Cardiac ventricle fibroblast (primary cell): ENCODE results near the gene SLC7A4. TPM values are rescaled to one million over a fixed set of nuclear protein-coding genes. Genes with fewer than 3 reads are reported as not detected.

ENCODE experiments used
- total RNA-seq: library from RNA; depleted of rRNA; stranded (reverse); fragments of >200 nt; gene quantifications from 2 replicates; pipeline ENCODE4 v1.2.3, GENCODE V29; 2015

Gene SLC7A4, protein sequence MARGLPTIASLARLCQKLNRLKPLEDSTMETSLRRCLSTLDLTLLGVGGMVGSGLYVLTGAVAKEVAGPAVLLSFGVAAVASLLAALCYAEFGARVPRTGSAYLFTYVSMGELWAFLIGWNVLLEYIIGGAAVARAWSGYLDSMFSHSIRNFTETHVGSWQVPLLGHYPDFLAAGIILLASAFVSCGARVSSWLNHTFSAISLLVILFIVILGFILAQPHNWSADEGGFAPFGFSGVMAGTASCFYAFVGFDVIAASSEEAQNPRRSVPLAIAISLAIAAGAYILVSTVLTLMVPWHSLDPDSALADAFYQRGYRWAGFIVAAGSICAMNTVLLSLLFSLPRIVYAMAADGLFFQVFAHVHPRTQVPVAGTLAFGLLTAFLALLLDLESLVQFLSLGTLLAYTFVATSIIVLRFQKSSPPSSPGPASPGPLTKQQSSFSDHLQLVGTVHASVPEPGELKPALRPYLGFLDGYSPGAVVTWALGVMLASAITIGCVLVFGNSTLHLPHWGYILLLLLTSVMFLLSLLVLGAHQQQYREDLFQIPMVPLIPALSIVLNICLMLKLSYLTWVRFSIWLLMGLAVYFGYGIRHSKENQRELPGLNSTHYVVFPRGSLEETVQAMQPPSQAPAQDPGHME
- total RNA-seq, result not detected in 2 replicates

GRCh38 chr22:21032037-21032867, at the start of gene SLC7A4:
SLC7A4 (minus strand) TSS chr22:21032561; CDS start chr22:21031812, 749 bp downstream.

DNA sequence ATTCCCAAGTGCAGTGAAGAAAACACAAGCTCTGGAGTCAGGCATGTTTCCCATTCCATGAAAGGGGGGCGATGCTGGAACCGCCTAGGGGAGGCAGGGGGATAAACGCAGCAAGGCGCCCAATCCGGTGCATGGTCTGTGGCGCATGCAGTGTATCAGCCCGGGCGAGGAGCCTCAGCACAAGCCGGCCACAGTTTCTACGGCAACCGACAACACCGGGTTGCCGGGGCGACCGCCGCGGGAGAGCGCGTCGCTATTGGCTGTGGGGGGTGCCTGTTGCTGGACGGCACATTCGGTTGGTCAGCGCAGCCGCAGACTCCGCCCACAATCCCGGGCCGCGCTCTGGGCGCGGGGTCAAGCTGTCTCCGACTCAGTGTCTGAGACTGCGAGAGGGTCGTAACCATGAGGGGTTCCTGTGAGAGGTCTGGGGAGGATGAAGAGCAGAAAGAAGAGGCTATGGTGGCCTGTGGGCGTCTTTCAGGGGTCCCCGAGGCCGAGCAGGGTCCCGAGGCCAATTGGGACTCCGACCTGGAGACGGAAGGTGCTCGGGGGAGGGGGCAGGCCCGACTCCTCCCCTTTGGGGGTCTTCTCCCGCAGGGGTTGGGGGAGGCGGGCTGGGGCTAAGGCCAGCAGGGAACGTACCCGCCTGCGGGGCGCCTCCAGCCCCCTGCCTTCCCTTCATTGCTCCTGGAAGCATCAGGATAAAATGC, 13.4 kb upstream of the SLC7A4 start, which contains the start of gene LRRC74B:
LRRC74B (plus strand) TSS at position 362 of the 710 bp plus-strand sequence; CDS start at position 403, 41 bp downstream.

GRCh38 chr22:21014726-21015465, 17.5 kb downstream of the SLC7A4 start, which contains the start of gene P2RX6:
P2RX6 (plus strand) TSS chr22:21015165; CDS start chr22:21015175, 10 bp downstream.

GRCh38 chr22:21001601-21002325, 30.6 kb downstream of the SLC7A4 start, which contains the start of gene THAP7:
THAP7 (minus strand) TSS chr22:21002118; CDS start chr22:21001911, 207 bp downstream.

GRCh38 chr22:20981787-20982562, 50.4 kb downstream of the SLC7A4 start, which contains the start of gene LZTR1:
LZTR1 (plus strand) TSS chr22:20982297; CDS start chr22:20982372, 75 bp downstream.

Other genes starting within 250 kb of the SLC7A4 start
- 37.3 and 51.0 TPM in 2 replicates for gene PI4KA, start 173.8 kb downstream of the SLC7A4 start, total RNA-seq
- gene SNAP29, start 173.6 kb downstream of the SLC7A4 start, total RNA-seq, result 22.8 and 23.6 TPM in 2 replicates
- gene CRKL, start 115.2 kb downstream of the SLC7A4 start, total RNA-seq, result 34.6 and 35.4 TPM in 2 replicates
- 0.56 and 1.5 TPM in 2 replicates for gene AIFM3, start 65.3 kb downstream of the SLC7A4 start, total RNA-seq
- gene LZTR1, start 50.3 kb downstream of the SLC7A4 start, total RNA-seq, result 27.6 and 34.6 TPM in 2 replicates
- 17.2 and 25.3 TPM in 2 replicates for gene THAP7, start 30.4 kb downstream of the SLC7A4 start, total RNA-seq
- gene P2RX6, start 17.4 kb downstream of the SLC7A4 start, total RNA-seq, result 0.94 and 1.3 TPM in 2 replicates
- not detected in 2 replicates for gene LRRC74B, start 13.4 kb upstream of the SLC7A4 start, total RNA-seq